Suprapubic skin (tissue), 3 donors: ENCODE data around the gene CTNNA1.

Experiments
- POLR2AphosphoS5 ChIP-seq, 3 donors: sonication (generic); formaldehyde crosslinking; IDR thresholded peaks; one replicate each; pipeline ENCODE4 v1.6.1; 2017; ENCODE audit warnings: antibody characterized with exemption in 3 of 3
- TF ChIP-seq, protein P1 (sequence below), 2 donors: fragments of 200-600 bp in 1 of 2; fragments of 450-650 bp in 1 of 2; sonication (generic) in 1 of 2; IDR thresholded peaks; one replicate each; pipeline ENCODE4 v1.5.1; 2016 to 2019; ENCODE audit warnings: antibody characterized with exemption in 2 of 2, mild to moderate bottlenecking in 1 of 2, moderate library complexity in 1 of 2

DNA sequence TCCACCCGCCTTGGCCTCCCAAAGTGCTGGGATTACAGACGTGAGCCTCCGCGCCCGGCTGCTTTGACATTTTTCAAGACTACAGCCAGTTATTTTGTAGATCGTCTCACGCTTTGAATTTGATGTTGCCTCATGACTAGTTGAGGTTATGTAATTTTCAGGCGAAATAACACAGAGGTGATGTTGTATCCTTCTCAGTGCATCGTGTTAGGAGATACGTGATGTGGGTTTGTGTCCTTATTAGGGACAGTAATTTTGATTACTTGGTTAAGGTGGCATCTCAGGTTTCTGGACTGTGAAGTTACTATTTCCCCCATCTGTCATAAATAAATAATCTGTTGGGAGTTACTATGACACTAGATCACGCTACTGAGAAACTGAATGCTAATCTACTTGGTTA lies 25.0 kb downstream of the CTNNA1 start:
- TF ChIP-seq POLR2AphosphoS5 (IDR thresholded peaks at IDR 0.05), result no peak
- TF ChIP-seq, protein P1, sequence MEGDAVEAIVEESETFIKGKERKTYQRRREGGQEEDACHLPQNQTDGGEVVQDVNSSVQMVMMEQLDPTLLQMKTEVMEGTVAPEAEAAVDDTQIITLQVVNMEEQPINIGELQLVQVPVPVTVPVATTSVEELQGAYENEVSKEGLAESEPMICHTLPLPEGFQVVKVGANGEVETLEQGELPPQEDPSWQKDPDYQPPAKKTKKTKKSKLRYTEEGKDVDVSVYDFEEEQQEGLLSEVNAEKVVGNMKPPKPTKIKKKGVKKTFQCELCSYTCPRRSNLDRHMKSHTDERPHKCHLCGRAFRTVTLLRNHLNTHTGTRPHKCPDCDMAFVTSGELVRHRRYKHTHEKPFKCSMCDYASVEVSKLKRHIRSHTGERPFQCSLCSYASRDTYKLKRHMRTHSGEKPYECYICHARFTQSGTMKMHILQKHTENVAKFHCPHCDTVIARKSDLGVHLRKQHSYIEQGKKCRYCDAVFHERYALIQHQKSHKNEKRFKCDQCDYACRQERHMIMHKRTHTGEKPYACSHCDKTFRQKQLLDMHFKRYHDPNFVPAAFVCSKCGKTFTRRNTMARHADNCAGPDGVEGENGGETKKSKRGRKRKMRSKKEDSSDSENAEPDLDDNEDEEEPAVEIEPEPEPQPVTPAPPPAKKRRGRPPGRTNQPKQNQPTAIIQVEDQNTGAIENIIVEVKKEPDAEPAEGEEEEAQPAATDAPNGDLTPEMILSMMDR (IDR thresholded peaks at IDR 0.05), result no peak
